Left forelimb (tissue), 1 donor: ENCODE measurements around the gene KRT86.
"Not testable (repeated sequence)": the region's sequence is repeated elsewhere in the genome, so short reads cannot be mapped to it uniquely, and the experiment has no call there.

Experiments used
- DNase-seq: peaks from one replicate; pipeline ENCODE4 v3.0.0-alpha.2; 2018; ENCODE audit warnings: low spot score

Gene KRT86

GRCh38 chr12:52238916-52239646 is 35.4 kb upstream of the KRT86 start:
- no peak for DNase-seq

DNA sequence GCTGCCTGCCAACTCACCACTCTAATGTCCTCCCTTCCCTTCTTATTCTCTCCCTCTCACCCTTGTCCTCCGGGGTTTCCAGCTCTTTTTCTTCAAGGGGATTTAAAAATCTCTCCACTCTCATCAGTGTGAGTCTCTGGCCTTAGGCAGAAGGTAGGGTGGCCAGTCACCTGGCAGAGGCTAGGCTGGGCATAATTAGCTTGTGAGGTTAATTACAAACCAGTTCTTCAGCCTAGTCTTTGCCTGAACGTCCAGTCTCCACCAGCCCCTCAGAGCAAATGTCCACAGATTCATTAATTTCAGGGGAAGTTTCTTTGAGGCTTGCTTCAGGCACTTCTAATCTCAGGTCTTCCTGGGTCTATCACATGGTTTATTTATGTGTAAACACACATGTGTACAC is 34.7 kb upstream of the KRT86 start:
- no peak for DNase-seq

GRCh38 chr12:52240247-52240646 is 34.2 kb upstream of the KRT86 start:
- not testable (repeated sequence) for DNase-seq

DNA sequence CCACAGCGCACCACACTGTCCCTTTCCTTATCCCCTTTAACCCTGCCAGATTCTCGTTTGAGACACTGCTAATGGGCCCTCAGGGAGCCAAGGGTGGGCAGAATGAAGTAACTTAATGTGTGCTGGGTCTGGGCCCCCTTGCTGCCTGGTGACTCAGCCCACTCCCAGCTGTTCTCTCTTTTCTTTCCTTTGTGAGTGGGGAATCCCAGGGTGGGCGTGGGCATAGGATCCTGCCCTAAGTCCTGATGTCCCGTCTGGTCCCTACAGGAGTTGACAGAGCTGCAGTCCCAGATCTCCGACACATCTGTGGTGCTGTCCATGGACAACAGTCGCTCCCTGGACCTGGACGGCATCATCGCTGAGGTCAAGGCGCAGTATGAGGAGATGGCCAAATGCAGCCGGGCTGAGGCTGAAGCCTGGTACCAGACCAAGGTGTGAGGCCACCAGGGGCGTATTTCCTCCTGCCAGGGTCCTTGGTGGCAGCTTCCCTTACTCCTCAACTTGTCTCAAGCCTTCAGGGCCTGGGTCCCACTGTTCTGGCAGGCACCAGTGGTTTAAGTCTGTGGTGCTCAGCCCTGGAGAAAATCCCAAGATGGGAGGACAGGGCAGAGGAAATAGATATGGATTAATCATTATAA is 33.1 kb upstream of the KRT86 start:
- no peak for DNase-seq

DNA sequence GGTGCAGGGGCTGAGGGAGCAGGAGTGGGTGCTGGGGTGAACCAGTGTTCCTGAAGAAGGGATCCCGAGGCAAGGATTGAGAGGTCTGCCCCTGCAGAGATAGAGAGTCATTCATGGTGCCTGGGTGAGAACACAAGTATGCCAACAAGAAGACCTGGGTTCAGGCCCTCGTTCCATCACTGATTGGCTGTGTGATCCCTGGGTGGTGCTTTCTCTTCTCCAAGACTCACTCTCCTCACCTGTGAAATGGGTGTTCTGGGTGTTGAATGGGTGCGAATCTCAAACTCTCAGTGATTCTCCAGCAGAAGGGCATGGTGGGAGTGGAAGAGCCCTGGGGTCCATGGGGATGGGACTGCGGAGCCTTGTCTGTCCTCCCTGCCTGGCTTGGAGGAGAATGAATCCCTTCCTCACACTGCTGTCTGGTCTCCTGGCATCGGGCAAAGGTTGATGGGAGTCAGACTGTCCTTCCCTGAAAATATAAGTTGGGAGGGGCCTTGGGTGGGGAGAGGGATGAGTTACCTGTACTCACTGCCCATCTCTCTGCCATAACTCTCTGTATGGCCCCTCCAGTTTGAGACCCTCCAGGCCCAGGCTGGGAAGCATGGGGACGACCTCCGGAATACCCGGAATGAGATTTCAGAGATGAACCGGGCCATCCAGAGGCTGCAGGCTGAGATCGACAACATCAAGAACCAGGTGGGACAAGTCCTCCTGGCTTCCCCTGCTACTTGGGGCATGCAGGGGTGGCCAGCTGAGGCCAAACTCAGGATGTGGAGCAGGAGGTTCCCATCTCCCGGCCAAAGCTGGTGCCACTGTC is 31.8 kb upstream of the KRT86 start:
- DNase-seq: peak; percentile 33

DNA sequence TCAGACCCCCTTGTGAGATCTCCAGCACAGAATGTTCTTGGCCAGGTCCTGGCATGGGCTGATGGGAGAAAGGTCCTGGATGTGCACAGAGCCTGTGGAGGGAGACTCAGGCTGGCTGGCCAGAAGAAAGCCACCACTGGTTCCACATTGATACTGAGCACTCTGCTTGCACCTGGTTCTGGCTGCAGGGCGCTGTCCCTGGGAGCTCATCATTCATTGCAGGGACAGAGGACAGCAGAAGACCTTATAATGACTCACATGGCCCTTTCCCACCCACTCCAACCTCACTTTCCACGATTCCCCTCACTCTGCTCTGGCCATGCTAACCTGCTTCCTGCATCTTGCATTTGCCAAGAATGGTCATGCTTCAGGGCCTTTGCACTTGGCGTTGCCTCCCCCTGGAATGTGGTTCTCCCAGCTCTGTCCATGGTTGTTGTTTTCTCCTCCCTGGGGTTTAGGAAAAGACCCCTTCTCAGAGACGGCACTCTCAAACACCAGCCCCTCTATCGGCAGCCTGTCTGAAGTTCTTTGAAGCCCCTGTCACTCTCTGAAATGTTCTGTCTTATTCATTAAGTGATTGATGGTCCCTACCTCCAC is 31.1 kb upstream of the KRT86 start:
- no peak for DNase-seq

DNA sequence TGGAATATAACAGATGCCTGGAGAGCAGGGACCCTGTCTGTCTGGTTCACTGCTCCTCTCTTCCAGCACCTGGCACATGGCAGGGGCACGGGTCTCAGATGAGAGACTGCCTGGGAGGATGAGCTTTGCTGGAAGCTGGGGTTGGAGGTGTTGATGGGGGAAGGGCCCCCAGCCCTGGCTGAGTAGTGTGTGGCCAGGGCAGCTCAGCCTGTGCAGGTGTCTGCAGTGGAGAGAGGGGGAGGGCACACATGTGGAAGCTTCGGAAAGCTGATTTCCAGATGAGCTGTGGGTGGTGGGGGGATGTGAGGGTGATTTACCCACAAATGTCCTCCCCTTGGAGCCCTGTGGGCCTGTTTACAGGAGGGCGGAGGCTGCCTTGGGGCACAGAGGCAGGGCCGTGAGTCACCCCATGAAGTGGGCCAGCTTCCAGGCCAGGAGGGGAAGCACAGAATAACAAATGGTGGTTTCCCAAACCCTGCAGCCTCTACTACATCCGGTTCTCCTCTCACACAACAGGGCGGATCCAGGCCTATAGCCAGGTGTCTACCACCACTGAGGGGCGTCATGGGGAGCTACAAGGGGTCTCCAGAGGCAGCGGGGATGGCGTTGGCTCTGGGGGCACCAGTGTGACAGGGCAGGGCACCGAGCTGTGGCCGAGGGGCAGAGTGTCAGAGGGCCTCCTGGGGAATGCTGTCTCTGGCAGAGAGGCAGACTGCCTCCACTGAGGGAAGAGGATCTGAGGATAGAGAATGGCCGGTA is 30.4 kb upstream of the KRT86 start:
- DNase-seq: peak; percentile 63

GRCh38 chr12:52244615-52244994 is 29.8 kb upstream of the KRT86 start:
- no peak for DNase-seq

DNA sequence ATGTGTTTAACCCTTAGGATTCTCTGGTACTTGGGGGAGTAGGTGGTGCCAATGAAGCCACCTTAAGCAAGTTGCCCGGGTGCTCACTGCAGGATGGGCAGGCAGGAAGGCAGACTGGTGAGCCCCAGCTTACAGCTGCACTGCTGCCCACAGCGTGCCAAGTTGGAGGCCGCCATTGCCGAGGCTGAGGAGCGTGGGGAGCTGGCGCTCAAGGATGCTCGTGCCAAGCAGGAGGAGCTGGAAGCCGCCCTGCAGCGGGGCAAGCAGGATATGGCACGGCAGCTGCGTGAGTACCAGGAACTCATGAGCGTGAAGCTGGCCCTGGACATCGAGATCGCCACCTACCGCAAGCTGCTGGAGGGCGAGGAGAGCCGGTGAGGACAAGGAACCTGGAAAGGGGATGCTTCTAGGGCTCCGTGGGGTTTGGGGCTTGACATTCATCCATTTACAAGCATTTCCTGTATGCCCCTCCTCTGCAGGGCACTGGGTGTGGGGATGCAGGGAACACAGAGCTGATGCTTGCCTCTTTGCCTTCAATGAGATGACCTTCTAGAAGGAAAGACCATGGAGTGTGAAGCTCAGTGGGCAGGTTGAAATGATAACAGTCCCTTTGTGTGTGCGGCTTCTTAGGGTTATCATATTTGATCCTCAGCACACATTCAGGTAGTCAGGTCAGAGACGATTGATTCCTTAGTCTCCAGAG is 29.0 kb upstream of the KRT86 start:
- no peak for DNase-seq

DNA sequence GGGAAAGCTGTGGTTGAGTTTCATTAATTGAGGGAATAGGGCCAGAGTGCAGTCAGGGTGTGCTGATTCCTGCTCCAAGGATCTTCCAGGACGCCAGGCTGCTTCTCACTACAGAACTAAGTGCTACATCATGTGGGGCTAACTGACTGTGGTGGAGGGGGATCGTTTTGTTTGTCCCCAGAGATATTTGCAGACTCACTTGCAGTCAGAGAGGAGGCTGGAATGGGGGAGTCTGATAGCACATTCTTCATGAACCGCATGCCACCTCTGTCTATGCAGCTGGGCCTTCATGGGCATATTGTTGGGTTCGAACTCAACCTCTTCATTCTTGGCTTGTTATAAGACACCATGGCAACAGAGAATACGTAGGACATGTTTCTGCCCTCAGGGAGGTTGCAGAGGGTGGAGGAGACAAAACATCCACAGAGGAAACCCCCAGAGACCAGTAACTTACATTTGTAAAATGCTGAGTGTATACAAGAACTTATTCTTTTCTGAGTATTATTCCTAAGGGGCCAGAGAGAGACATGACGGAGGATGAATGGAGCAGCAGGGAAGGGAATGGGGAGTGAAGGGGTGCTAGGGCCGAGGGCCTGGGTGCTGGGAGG is 28.4 kb upstream of the KRT86 start:
- no peak for DNase-seq

DNA sequence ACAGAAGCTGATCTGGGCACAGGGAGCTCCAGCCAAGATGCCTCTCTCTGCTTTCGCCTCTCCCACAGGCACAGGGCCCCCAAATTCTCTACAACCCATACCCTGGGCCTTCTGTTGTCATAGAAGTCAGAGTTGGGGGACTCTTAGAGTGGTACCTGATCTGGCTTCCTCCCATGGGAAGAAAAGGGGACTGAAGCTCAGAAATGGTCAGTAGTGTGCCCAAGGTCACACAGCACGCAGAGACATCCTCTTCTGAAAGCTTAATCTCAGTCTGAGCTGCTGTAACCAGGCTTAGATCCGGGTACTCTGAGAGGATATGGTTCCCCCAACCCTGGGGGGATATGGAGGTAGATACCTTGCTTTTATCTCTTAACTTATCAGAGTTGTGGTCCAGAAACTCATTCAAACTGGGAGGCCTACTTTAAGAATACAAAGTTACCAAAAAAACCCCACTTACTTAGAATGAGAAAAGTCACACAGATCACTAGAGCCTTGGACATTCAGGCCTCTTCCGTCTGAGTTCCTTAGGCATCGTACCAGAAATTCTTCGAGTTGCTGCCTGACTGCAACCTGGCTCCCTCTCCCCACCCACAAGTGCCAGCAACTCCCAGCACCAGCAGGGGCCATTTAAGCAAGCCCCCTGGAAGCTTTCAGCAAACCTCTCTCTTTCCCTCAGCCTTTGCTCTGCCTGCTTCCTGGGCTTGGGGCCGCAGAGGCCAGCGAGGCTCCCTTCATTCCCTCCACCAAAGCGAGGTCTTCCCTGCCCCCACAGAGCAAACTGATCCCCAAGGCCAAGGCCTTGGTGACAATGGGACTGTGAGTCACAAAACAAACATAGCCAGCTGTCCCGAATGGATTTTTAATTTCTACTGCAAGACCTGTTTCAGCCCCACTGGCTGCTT is 27.5 kb upstream of the KRT86 start:
- peak; percentile 54 for DNase-seq

- DNase-seq: peak; percentile 49
Observed at GRCh38 chr12:52247622-52248540, 26.6 kb upstream of the KRT86 start.

- peak; percentile 61 for DNase-seq
Observed at GRCh38 chr12:52248541-52249461, 25.6 kb upstream of the KRT86 start.

DNA sequence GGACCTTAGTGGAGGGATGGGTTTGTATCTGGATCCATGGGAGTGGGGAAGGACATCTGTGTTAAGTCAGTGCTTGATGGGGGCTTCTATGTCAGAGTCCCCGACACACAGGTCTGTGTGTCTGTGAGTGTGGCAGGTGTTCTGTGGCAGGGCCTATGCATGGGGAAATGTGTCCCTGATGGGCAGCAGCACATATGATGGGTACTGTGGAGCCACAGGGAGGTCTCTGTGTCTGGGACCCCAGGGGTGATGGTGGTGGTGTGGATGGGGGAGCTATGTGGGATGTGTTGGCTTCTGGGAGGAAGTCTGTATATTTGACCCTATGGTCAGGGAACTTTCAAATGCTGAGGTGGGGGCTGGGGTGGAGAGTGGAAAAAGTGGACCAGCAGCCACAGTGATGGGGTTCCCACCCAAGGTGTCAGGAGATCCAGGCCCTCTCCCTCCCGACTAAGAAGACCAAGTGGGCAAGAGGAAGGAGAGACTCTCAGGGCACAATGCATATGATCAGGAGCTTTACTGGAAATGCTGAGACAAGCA is 24.9 kb upstream of the KRT86 start:
- DNase-seq: no peak

DNA sequence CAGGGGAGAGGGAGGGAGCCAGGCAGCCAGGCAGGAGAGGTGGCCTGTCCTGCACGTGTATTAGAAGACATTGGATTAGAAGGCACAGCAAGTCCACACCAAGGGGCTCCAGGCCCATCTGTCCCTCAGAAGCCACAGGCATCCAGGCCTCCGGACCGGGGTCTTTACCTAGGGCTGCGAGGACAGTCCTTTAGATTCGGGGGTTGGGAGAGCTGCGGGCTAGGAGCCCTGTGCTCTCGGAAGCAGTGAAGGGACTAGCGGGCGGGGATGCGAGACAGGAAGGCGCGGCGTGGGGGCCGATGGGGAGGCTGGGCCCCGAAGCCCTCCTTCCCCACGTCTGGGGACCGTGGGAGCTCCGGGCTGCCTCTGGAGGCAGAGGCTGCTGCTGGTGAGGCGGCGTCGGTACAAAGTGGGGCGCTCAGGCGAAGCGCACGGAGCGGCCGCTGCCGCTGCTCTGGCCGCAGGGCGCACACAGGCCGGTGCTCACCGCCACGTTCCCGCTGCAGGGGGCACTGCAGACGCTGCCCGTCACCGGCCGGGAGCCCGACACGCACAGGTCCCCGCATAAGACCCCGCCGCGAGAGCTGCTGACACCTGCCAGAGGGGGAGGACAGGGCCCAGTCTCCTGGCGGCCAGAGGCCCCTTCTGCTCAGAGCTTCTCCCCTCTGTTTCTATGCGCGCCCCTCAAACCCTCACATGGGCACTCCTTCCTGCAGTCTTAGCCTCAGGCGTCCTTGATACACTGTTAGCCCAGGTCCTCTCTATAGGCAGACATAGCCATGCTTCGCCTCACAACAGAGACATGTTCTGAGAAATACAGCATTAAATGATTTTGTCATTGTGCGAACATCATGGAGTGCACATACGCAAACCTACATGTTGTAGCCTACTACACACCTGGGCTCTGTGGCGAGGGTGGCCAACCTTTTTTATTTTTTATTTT is 24.1 kb upstream of the KRT86 start:
- peak; percentile 57 for DNase-seq
